HG03135 (cell line): ENCODE data around the gene SRP14.

Experiments used
- ATAC-seq: cut with Tn5 transposase; IDR thresholded peaks from one replicate; pipeline ENCODE4 v1.9.1; 2021; ENCODE audit warnings: mild to moderate bottlenecking, moderate library complexity; ENCODE audit not compliant: unreplicated experiment

The SRP14 gene

DNA sequence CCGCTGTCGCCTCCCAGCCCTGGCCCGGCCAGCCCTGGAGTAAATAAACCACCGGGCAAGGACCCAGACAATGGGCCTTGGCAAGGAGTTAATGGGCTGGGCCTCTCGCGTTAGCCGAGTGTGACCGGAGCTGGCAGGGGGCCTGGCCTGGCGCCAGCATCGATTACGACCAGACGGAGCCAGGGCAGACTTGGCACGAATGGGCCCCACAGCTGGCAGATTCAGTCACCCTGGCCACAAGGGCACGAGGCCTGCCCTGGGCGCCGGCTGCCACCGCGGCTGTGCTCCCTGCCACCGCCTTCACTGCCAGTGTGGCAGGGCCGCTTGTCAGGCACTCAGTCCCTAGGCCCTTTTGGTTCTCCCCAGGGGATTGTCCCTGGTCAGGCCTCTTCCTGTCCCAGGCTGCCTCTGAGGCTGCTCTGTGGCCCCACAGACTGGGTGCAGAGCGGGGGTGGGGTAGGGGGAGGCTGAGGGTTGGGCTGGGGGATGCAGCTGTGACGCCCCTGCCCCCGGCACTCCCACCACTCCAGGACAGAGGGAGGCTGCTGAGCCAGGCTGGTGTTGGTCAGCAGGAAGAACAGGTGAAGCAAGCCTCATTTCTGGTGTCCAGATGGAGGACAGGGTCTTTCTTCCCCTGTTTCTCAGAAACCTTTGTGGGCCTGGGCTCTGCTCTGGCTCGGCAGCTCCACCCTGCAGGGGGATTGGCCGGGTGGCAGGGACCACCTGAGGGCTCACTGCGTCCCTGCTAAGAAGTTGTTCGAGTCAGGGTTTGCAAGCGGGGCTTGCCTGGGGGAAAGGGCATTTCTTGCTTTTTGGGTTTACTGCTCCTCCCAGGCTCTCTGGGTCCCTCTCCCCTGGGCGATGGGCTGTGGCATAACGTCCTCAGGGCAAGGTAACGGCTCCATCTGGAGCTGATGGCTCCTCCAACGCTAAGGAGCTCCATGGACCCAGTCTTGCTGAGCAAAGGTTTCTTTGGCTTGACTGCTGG is 30.5 kb upstream of the SRP14 start:
- no peak for ATAC-seq

DNA sequence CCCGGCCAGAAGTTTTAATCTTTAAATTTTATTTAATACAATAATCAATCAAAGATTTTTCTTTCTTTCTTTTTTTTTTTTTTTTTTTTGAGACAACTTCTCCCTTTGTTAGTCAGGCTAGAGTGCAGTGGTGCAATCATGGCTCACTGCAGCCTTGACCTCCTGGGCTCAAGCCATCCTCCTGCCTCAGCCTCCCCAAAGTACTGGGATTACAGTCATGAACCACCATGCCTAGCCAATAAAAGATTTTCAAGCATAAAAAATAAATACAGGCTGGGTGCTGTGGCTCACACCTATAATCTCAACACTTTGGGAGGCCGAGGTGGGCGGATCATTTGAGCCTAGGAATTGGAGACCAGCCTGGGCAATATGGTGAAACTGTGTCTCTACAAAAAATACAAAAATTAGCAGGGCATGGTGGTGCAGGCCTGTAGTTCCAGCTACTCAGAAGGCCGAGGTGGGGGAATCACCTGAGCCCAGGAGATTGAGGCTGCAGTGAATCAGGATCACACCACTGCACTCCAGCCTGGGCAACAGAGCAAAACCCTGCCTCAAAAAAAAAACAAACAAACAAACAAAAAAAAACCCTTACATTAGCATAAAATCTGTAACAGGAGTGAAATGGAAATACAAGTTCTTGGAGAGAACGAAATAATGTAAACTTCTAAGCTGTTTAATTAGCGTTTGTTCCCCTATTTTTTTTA is 29.1 kb upstream of the SRP14 start:
- no peak for ATAC-seq

DNA sequence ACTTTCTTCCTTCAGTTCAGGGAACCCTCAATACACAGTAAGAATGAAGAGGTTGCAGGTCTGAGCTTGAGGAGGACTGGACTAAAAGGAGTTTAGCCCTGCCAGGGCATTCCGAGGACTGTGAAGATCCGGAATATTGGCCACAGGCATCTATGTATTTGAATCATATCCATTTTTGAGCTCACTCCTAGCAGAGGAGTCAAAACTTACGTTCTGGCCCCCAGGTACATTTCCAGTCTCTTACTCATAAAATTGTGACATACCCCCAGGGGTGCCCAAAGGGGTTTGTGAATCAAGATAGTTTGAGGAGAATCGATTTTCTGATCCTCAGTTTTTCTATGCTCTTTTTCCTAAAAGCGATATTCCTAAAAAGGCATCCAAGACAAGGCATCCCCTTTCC is 27.6 kb upstream of the SRP14 start:
- ATAC-seq: no peak

DNA sequence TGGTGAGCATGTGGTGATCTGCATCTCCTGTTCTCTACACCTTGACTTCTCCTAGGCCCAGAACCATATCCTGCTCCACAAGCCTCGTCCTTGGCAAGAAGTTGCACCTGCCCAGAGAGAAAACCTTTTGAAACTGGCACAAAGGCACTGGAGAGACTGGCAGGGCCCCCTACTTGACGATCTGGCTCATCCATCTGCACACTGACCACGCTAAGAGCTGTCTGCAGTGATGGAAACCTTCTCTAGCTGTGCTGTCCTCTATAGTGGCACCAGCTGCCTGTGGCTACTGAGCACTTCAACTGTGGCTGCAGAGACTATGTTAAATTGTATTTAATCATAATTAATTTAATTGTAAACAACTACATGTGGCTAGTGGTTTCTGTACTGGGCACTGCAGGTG is 26.2 kb upstream of the SRP14 start:
- ATAC-seq: no peak

DNA sequence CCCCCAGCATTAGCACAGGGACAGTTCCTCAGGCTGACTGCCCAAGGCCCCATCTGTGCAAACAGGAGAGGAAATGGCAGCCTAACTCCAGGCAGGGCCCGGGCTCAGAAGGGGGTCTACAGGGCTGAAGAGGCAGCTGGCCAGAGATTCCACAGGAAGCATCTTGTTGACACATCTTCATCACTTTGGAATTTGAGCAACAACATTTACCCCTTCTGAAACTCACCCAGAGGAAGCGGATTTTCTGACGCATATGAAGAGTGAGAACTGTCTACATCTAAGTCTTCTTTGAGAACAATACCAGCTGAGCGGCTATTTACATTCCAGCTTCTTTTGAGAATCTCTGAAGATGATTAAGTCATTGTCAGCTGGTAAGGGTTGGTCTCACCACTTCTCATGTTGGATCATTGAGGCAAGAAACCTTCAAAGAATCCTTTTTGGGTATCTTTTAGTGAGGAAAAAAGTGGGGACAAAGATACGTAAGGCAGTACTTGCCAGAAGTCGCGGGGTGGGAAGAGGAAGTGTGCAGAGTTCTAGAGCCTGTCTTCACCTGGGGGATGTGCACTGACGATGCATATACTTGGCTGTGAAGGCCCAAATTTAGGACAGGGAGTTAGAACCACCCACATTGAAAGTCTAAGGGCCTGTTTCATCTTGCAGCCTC is 25.4 kb upstream of the SRP14 start:
- ATAC-seq: peak; percentile 56

DNA sequence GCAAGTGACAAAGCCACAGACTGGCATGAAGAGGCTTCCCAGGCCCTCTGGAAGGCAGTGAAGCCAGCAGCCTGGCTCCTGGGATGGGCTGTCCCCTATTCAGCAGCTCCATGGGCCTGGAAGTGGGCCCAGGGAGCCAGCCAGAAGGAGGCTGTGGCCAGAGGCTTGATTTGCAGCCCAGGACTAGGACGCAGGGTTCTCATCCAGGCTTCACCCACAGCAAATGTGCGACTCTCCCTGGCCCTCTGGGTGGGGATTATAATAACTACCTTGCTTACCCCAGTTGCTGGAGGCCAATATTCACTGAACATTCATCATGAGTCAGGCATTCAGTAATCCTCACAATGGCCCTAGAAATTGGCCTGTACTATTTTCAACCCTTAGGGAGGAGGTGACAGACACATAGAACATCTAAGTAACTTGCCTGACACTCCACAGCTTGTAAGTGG is 24.6 kb upstream of the SRP14 start:
- ATAC-seq: no peak

DNA sequence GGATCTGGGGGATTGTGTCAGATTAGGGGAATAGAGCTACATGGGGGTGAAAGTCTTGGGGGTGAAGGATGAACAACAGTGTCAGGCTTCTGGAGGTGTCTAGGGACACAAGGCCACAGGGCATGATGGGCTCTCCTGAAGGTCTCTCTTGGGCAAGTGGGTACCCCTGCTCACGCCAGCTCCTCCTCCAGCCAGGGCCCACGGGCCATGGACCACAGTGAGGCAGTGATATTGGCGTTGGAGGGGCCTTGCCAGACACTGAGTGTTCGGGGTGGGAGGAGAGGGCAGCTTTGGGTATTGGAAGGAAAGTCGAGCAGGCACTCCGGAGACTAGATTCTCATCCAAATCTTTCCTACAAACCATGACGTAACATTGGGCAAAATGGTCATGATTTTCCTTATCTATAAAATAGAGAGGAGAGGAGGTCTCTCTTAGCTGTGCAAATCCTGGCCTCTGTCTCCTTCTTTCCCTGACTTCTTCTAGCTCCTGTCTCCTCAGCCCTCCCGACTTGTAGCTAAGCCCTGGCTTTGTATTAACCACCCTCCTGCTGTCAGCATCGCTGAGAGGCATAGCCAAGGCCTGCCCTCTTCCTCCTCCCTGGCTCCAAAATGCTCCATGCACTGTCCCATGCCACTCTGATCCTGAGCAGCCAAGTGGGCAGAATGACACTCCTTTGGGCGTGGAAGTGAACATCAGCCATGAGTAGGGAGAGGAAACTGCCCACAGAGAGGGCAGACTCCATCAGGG is 24.0 kb upstream of the SRP14 start:
- ATAC-seq: no peak

DNA sequence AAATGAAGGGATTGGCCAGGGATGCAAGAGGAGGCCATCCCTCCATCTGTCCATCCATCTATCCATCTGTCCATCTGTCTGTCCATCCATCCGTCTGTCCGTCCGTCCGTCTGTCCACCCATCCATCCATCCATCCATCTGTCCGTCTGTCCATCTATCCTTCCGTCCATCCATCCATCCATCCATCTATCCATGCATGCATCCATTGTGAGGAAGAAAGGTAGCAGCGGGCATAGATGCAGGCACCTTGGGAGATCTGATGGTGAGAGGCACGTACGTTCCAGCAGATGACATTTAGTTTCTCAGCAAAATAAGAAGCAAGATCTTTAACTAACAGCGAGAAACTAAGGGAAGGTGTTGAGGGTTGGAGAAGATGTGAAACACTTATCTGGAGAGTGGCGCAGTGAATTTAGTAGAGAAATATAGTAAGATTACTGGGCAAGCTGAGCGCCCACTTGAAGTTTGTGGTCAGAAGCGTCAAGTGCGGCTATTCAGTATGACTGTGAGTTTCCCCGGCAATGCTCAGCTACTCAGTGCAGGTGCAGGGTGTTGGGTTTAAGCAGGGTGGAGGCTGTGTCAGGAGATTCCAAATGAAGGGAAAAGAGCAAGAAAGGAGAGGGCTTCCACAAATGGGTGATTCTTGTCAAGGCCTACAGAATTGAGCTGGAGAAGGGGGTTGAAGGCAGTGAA is 22.4 kb upstream of the SRP14 start:
- peak; percentile 41 for ATAC-seq

DNA sequence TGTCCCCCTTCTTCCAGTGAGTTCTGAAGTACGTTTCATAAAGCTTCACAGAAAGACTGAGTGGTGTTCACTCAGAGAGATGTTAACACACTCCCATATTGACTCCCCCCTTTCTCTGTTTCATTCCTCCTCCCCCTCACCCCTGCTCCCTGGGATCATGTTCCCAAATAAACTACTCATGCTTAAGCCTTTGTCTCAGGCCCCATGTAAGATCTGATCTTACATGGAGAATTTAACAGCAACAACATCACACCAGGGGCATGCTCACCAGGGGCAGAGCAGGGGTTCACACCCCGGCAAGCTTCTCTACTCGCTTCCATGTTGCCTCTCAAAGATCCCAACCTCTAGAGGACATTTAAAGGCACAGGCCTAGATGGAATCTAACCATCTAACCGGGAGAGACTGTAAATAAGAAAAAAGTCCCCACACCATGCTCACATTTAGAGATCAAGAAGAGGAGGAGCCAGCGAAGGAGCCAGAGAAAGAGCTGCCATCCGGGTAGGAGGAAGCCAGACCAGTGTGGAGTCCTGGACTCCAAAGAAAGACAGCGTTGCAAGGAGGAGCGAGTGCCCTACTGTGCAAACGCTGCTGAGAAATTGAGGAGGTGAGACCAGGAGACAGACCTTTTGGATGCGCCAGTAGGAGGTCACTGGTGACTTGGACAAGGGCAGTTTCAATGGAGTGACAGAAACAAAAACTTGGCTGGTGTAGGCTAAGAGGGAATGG is 21.4 kb upstream of the SRP14 start:
- no peak for ATAC-seq

DNA sequence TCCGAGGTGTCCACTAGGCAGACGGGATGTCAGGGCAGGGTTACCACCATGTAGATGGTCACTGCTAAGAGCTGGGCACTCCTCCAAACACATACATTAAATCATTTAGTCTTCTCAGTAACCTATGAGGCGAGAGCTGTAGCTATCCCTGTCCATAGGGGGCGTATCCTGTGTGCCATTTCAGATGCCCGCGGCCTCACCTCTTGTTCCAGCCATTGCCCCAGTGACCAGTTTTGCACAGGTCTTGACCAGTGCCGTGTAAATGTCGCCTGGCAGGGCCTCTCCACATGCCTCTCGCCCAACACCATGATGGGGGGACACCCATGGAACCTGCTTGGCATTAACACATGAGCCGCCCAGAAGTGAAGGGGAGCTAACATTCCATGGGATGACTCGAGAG is 20.8 kb upstream of the SRP14 start:
- ATAC-seq: no peak

DNA sequence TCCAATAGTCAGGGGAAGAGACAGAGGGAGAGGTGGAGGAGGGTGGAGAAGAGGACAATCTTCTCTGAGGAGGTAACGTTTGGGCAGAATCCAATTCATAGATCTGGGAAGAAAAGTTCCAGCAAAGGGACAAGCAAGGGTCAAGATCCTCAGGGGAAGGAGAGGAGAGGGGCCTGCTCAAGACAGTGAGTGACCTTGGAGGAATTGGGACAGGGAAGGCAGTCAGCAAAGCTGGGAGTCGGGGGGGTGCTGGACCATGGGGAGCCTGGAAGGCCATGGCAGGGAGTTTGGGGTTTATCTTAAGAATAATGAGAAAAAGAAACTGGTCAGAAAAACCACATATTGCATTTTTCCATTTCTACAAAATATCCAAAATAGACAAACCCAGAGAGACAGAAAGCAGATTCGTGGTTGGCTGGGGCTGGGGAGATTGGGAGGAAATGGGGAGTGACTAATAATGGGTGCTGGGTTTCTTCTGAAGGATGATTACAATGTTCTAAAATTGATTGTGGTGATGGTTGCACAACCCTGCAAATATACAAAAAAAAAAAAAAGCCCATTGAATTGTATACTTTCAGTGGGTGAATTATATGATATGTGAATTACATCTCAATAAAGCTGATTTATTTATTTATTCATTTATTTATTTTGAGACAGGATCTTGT is 19.6 kb upstream of the SRP14 start:
- ATAC-seq: no peak

DNA sequence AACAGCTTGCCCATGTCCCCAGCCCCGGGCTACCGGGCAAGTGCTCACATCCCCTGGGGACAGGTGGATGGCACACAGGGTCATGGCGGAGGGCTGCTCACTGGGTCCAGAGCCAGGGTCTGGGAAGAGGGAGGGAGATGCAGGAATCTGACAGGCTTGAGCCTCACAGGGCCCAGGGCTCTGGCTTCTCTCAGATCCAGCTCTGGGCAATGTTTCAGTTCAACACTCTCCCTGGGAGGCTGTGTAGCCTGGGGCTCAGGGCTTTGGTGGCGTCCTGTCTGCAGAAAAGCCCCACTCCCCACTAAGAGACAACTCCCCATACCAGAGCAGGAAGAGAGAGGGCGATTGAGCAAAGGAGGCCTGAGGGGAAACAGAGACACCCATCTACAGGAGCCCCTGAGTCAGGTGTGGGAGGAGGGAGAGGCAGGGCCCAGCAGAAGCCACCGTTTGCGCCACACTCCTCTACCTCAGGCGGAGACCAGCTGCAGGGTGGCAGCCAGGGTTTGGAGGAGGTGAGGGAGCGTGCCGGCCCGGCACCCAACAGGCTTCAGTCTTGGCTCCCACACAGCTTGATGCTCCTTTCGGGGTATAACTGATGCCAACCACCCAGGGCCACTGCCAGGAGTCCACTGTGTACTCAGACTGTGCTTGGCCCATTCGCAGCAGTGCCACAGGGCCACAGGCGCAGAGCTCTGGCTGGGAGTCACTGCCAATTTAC is 16.8 kb upstream of the SRP14 start:
- no peak for ATAC-seq

DNA sequence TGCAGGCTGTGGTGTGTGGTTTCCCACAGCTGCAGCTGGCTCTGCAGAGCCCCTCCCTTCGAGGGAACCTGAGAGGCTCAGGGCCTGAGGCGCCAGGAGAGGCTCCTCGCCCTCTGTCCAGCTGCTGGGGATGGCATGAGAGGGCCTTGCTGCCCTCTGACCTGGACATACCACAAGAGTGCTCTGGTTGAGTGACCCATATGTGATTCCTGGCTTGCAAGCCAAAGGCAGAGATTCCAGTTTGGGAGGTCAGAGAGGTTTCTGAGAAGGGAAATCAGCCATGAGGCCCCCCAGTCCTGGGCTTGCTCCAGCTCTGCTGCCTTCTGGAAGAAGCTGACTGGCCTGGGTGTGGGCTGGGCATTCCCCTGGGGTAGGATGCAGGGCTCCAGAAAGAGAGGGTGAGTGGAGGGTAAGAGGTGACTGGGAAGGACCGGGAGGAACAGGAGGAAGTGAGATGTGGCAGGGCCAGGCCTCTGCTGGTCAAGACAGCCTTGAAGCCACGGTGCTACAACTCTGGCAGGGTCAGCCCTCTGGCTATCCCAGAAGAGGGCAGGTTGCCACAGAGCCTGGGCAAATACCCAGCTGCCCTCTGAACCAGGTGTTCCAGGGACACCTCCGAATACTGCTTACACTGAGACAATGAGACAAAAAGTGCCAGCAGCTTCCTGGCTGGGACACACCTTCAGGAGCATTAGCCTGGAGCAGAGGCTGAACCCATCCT is 16.0 kb upstream of the SRP14 start:
- ATAC-seq: peak; percentile 73

DNA sequence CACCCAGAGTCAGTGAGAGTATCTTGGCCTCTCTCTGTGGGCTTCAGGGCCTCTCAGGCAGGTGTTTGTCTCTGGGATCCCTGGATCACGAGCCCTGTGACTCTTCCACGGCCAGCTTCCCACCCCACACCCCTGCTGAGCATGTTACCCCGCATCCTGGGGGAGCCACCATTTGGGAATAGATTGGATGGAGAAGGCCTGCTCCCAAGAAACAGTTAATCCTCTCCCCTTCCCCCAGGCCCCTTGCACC is 15.5 kb upstream of the SRP14 start:
- peak; percentile 34 for ATAC-seq

DNA sequence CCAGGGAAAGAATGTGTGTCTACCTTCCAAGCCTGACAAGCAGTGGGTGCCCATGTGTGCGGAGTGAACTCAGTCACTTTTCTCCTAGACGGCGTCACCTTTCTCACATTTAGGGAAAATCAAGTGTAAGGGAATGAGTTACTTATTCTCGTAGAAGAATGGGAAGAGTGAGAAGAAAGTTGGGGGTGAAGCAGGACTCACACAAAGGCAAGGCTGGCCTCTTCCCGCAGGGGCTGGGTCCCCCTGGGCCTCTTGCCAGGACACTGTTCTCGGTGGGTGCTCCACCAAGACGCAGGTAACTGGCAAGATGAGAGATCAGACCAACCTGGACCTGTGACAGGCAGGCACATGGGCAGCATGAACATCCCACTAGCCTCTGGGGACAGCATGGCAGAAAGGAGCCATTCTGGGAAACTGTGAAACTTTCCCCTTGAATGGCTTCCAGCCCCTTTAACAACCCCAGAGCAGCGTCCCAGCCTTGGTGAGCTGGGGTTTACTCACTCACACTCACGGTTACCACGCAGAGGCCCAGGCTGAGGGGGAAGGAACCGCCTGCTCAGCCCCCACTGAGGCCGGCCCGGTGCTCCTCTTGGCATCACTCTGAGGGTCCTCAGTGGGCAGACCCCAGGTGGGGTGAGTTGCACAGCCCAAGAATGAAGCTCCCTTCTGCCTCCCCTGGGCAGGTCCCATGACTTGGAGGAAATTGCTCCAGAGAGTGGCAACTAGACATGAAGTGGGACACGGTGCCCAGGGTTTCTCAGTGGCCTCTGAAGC is 15.0 kb upstream of the SRP14 start:
- peak; percentile 23 for ATAC-seq

DNA sequence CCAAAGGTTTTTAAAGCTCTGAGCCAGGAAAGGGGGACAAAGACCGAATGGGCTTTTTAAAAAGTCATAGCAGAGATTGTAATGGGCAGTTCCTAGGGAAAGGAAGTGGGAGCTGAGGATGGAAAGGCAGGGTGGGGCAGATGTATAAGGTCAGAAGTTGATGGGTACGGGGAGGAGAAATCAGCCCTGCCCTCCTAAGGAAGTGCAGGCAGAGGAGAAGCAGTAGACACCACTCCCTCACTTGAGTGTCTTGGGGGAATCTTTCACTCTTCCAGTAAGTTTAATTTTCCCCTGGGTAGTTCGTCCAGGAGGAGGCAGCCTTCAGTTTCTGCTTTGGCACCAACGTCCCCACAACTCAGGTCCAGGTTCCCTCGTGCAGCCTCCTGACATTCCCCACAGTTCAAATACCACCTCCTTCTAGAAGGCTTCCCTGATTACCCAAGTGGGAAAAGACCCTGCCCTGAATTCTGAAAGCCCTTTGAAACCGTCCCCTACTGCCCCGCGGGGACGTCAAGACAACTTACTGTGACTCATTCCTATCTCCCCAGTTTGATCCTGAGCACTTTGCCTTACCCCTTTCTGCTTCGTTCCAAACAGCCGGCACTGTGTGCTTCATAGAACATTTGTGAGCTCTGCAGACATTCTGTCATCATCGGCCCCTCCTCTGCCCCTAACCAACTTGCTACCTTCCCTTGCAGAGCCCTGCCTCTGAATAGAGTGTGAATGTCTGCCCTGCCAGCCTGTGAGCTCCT is 14.3 kb upstream of the SRP14 start:
- ATAC-seq: no peak

DNA sequence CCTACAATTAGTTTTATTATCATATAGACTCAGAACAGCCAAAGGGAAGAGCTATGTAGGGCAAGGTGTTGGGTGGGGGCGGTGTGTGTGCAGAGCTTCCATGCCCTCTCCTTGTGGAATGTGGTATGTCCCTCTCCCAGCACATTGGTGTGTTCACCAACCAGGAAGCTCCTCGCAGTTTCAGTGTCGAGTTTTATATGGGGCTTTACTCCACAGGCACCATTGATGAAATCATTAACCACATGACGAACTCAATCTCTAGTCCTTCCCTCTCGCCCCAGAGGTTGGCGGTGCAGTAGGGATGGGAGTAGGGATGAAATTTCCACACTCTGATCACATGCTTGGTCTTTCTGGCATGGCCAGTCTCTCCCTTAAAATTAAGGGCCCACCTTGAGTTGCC is 13.6 kb upstream of the SRP14 start:
- ATAC-seq: no peak
